ENCODE results near the gene ZNF470. TPM values are rescaled to one million over a fixed set of nuclear protein-coding genes. Genes with fewer than 3 reads are reported as not detected.

The ZNF470 gene
- total RNA-seq, 1 donor from 2014 or later, result 5.7 TPM

DNA sequence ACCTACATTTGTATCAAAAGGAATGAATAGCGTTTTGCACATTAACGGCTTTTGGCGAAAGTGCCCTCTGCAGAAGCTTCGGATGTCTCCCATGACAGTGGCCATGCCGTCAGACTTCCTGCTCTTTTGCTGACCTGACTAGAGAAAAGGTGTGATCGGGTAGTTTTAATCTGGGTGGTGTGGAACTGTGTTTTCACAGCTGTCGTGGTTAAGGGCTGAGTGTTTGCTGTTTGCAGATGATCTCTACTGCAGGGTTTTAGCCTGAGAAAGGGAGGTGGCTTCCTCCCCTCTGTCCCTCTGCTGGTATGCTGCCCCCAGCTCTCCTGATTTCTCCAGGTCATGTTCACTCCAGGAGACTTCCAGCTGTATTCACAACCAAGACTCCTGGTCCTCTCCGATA, 50.3 kb downstream of the ZNF470 start:
- peaks cover 89% of the 10 kb centered on the region for H3K36me3 Mint-ChIP-seq (ENCODE audit: low read depth, unreplicated experiment)
- DNase-seq (ENCODE audit: low spot score), result no peak
- H3K4me1 Mint-ChIP-seq (ENCODE audit: unreplicated experiment), result peaks cover 9% of the 10 kb centered on the region
- TF ChIP-seq, protein P1, sequence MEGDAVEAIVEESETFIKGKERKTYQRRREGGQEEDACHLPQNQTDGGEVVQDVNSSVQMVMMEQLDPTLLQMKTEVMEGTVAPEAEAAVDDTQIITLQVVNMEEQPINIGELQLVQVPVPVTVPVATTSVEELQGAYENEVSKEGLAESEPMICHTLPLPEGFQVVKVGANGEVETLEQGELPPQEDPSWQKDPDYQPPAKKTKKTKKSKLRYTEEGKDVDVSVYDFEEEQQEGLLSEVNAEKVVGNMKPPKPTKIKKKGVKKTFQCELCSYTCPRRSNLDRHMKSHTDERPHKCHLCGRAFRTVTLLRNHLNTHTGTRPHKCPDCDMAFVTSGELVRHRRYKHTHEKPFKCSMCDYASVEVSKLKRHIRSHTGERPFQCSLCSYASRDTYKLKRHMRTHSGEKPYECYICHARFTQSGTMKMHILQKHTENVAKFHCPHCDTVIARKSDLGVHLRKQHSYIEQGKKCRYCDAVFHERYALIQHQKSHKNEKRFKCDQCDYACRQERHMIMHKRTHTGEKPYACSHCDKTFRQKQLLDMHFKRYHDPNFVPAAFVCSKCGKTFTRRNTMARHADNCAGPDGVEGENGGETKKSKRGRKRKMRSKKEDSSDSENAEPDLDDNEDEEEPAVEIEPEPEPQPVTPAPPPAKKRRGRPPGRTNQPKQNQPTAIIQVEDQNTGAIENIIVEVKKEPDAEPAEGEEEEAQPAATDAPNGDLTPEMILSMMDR (IDR thresholded peaks at IDR 0.05; ENCODE audit: unreplicated experiment), result no peak
- H3K9me3 Mint-ChIP-seq (ENCODE audit: unreplicated experiment), result peaks cover 39% of the 10 kb centered on the region
- H3K27ac Mint-ChIP-seq (ENCODE audit: unreplicated experiment), result no peak overlapping the region
- H3K27me3 Mint-ChIP-seq (ENCODE audit: unreplicated experiment), result peaks cover 20% of the 10 kb centered on the region
- H3K4me3 Mint-ChIP-seq (ENCODE audit: unreplicated experiment), result peak overlapping the region; percentile 87

DNA sequence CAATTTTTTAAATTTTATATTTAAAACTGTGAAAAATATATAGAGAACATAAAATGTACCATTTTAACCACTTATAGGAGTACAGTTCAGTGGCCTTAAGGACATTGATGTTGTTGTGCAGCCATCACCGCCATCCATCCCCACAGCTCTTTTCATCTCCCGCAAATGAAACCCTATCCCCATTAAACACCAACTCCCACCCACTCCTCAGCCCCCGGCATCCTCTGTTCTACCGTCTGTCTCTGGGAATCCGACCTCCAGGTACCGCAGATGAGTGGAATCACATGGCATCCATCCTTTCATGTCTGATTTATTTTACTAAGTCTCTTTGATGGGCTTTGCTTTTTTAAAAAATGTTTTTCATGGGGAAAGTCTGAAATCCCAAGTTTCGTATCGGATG, 51.9 kb downstream of the ZNF470 start:
- H3K27me3 Mint-ChIP-seq (ENCODE audit: unreplicated experiment), result peaks cover 20% of the 10 kb centered on the region
- no peak overlapping the region for H3K27ac Mint-ChIP-seq (ENCODE audit: unreplicated experiment)
- H3K9me3 Mint-ChIP-seq (ENCODE audit: unreplicated experiment), result peaks cover 39% of the 10 kb centered on the region
- H3K4me3 Mint-ChIP-seq (ENCODE audit: unreplicated experiment), result peak overlapping the region; percentile 80
- TF ChIP-seq, protein P1 (IDR thresholded peaks at IDR 0.05; ENCODE audit: unreplicated experiment), result no peak
- peaks cover 87% of the 10 kb centered on the region for H3K36me3 Mint-ChIP-seq (ENCODE audit: low read depth, unreplicated experiment)
- DNase-seq (ENCODE audit: low spot score), result no peak
- H3K4me1 Mint-ChIP-seq (ENCODE audit: unreplicated experiment), result peaks cover 9% of the 10 kb centered on the region

DNA sequence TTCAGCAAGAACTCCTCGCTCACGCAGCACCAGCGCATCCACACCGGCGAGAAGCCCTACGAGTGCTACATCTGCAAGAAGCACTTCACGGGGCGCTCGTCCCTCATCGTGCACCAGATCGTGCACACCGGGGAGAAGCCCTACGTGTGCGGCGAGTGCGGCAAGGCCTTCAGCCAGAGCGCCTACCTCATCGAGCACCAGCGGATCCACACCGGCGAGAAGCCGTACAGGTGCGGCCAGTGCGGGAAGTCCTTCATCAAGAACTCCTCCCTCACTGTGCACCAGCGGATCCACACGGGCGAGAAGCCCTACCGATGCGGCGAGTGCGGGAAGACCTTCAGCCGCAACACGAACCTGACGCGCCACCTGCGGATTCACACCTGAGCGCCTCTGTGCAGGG, 55.1 kb downstream of the ZNF470 start:
- TF ChIP-seq, protein P1 (IDR thresholded peaks at IDR 0.05; ENCODE audit: unreplicated experiment), result no peak
- peaks cover 21% of the 10 kb centered on the region for H3K27me3 Mint-ChIP-seq (ENCODE audit: unreplicated experiment)
- DNase-seq (ENCODE audit: low spot score), result no peak
- H3K36me3 Mint-ChIP-seq (ENCODE audit: low read depth, unreplicated experiment), result peaks cover 77% of the 10 kb centered on the region
- H3K4me1 Mint-ChIP-seq (ENCODE audit: unreplicated experiment), result peaks cover 9% of the 10 kb centered on the region
- peak overlapping the region; percentile 83 for H3K4me3 Mint-ChIP-seq (ENCODE audit: unreplicated experiment)
- no peak overlapping the region for H3K27ac Mint-ChIP-seq (ENCODE audit: unreplicated experiment)
- H3K9me3 Mint-ChIP-seq (ENCODE audit: unreplicated experiment), result peaks cover 30% of the 10 kb centered on the region

DNA sequence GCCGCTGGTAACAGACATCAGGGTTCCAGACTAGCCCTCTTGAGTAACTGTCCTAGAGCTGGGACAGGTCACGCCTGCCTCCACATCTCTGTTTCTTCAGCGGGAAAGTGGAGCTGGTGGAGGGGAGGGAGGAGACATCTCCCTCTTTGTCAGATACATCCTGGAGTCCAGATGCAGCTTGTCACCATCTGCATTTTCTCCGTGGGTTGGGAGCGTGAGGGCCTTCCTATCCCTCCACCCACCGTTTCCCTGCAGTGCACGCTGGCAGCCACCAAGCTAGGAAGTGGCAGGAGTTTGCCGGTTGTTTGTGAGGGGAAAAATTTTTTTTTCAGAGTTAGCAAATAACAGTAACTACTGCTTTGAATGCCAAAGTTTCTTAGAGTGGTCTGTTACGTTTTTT, 55.7 kb downstream of the ZNF470 start:
- H3K27me3 Mint-ChIP-seq (ENCODE audit: unreplicated experiment), result peaks cover 18% of the 10 kb centered on the region
- H3K9me3 Mint-ChIP-seq (ENCODE audit: unreplicated experiment), result peaks cover 30% of the 10 kb centered on the region
- DNase-seq (ENCODE audit: low spot score), result no peak
- no peak overlapping the region for H3K27ac Mint-ChIP-seq (ENCODE audit: unreplicated experiment)
- peaks cover 73% of the 10 kb centered on the region for H3K36me3 Mint-ChIP-seq (ENCODE audit: low read depth, unreplicated experiment)
- H3K4me1 Mint-ChIP-seq (ENCODE audit: unreplicated experiment), result peaks cover 9% of the 10 kb centered on the region
- TF ChIP-seq, protein P1 (IDR thresholded peaks at IDR 0.05; ENCODE audit: unreplicated experiment), result no peak
- H3K4me3 Mint-ChIP-seq (ENCODE audit: unreplicated experiment), result peak overlapping the region; percentile 81

DNA sequence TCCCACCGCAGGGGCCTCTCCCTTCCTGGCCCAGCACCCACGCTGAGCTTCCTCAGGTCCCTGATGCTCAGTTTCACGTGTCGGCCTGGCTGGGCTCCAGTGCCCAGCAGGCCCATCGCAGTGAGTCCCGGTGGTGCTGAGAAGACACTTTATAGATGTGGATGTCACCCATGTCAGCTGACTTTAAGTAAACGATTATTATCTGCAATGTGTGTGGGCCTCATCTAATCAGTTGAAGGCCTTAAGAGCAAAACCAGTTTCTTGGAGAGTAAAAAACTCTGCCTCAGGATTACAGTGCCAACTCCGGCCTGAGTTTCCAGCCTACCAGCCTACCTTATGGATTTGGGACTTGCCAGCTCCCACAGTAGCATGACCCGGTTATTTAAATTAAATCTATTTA, 58.4 kb downstream of the ZNF470 start:
- no peak for DNase-seq (ENCODE audit: low spot score)
- Mint-ChIP-seq H3K36me3 (ENCODE audit: low read depth, unreplicated experiment) (peaks cover 67% of the 10 kb centered on the region), H3K4me1 (ENCODE audit: unreplicated experiment) (peaks cover 3% of the 10 kb centered on the region), H3K27me3 (ENCODE audit: unreplicated experiment) (peaks cover 25% of the 10 kb centered on the region), H3K27ac (ENCODE audit: unreplicated experiment) (no peak overlapping the region), H3K9me3 (ENCODE audit: unreplicated experiment) (peaks cover 39% of the 10 kb centered on the region), H3K4me3 (ENCODE audit: unreplicated experiment) (peak overlapping the region; percentile 51)
- TF ChIP-seq, protein P1 (IDR thresholded peaks at IDR 0.05; ENCODE audit: unreplicated experiment), result no peak

Data from endothelial cell (in vitro differentiated cells).